Breast epithelium (tissue), 4 donors: ENCODE measurements around the gene SYT9. TPM values are rescaled to one million over a fixed set of nuclear protein-coding genes. Genes with fewer than 3 reads are reported as not detected.

ENCODE experiments used
- DNase-seq, 2 donors: peaks; one replicate each; pipeline ENCODE4 v3.0.0-alpha.2; 2019; ENCODE audit warnings: low spot score in 2 of 2
- H3K27ac ChIP-seq, 2 donors: fragments of 200-600 bp; sonication (generic) in 1 of 2; one replicate each; pipeline ENCODE4 v1.5.1; 2016 to 2019; ENCODE audit warnings: mild to moderate bottlenecking in 1 of 2
- H3K27me3 ChIP-seq, 2 donors: fragments of 200-600 bp; sonication (generic) in 1 of 2; one replicate each; pipeline versions ENCODE4 v1.5.1 to v1.6.0; 2017 to 2019; ENCODE audit warnings: control low read depth in 1 of 2, mild to moderate bottlenecking in 1 of 2
- H3K36me3 ChIP-seq: fragments of 200-600 bp; one replicate; pipeline ENCODE4 v1.5.1; 2019
- H3K4me1 ChIP-seq, 2 donors: fragments of 200-600 bp; sonication (generic); one replicate each; pipeline ENCODE4 v1.5.1; 2016 to 2019; ENCODE audit warnings: control low read depth in 1 of 2
- H3K4me3 ChIP-seq, 3 donors: fragments of 200-600 bp; sonication (generic); 1 replicate in 2 of 3; 2 replicates in 1 of 3; pipeline ENCODE4 v1.5.1; 2016 to 2019; ENCODE audit warnings: mild to moderate bottlenecking in 3 of 3, moderate library complexity in 2 of 3
- H3K9me3 ChIP-seq, 2 donors: fragments of 200-600 bp; sonication (generic) in 1 of 2; one replicate each; pipeline ENCODE4 v1.5.1; 2016 to 2019; ENCODE audit warnings: control low read depth in 1 of 2
- POLR2A ChIP-seq: fragments of 450-650 bp; IDR thresholded peaks from one replicate; pipeline ENCODE4 v1.6.1; 2016; ENCODE audit warnings: antibody characterized with exemption, mild to moderate bottlenecking, moderate library complexity
- POLR2AphosphoS5 ChIP-seq, 3 donors: sonication (generic); formaldehyde crosslinking; IDR thresholded peaks; one replicate each; pipeline ENCODE4 v1.6.1; 2017; ENCODE audit warnings: antibody characterized with exemption in 3 of 3
- intact Hi-C: fragments of 100-400 bp; cut with DNase I; formaldehyde crosslinking; loops from one replicate; pipeline ENCODE4 v1.15.1; 2023; ENCODE audit warnings: low total_unique reads
- total RNA-seq, 3 donors: library from RNA; depleted of rRNA; stranded (reverse); fragments of >200 nt; gene quantifications; one replicate each; pipeline ENCODE4 v1.1.0, GENCODE V29; 2016
- TF ChIP-seq, protein P1 (sequence below), 3 donors: fragments of 450-650 bp; IDR thresholded peaks; one replicate each; pipeline ENCODE4 v1.5.1; 2016 to 2017; ENCODE audit warnings: antibody characterized with exemption in 3 of 3, mild to moderate bottlenecking in 3 of 3, moderate library complexity in 3 of 3

The SYT9 gene
- total RNA-seq, 3 donors from 2014 or later: 0.33 to 0.73 TPM; not detected in 1

DNA sequence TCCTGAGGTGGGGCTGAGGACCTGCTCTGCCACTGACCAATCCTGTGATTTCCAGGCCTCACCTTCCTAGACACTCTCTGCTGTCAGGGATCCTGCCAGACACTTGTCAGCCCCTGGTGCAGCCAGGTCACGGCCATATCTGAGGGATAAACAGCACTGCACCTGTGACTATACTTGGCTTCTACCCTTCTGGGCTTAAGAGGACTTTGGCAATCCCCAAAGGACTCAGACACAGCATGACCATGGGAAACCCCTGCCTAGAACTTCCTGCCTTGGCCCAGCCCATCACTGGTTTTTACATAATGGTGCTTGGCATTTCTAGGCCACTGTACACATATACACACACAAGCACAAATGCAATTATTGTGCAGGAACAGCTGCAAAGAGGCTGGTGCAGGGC, 222.0 kb downstream of the SYT9 start:
- H3K27me3 ChIP-seq: no peaks in the 10 kb centered on the region
- no peak overlapping the region for H3K27ac ChIP-seq
- H3K4me1 ChIP-seq: no peaks in the 10 kb centered on the region
- H3K4me3 ChIP-seq: no peak overlapping the region
- H3K36me3 ChIP-seq: peaks cover 4% of the 10 kb centered on the region
- no peaks in the 10 kb centered on the region for H3K9me3 ChIP-seq
- no peak for DNase-seq
- intact Hi-C loops: no loop called here
- no peak for TF ChIP-seq POLR2A
- no peak for TF ChIP-seq POLR2AphosphoS5 (IDR thresholded peaks at IDR 0.05)
- TF ChIP-seq, protein P1, sequence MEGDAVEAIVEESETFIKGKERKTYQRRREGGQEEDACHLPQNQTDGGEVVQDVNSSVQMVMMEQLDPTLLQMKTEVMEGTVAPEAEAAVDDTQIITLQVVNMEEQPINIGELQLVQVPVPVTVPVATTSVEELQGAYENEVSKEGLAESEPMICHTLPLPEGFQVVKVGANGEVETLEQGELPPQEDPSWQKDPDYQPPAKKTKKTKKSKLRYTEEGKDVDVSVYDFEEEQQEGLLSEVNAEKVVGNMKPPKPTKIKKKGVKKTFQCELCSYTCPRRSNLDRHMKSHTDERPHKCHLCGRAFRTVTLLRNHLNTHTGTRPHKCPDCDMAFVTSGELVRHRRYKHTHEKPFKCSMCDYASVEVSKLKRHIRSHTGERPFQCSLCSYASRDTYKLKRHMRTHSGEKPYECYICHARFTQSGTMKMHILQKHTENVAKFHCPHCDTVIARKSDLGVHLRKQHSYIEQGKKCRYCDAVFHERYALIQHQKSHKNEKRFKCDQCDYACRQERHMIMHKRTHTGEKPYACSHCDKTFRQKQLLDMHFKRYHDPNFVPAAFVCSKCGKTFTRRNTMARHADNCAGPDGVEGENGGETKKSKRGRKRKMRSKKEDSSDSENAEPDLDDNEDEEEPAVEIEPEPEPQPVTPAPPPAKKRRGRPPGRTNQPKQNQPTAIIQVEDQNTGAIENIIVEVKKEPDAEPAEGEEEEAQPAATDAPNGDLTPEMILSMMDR (IDR thresholded peaks at IDR 0.05): no peak

DNA sequence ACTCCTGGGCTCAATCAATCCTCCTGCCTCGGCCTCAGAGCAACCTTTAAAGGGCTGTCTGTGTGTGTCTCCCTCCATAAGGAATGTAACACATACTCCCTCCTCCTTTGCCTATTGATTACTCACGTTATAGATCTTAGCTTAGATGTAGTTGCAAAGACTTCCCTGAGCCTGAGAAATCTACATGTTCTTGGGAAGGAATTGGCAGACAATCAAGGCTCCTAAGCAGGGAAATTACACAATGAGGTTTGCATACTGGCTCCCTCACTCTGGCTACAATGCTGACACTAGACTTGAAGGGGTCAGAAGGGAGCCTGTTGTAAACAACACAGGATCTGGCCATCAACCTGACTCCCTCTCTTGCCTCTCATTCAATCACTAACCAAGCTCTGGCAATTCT, 228.4 kb downstream of the SYT9 start:
- Histone ChIP-seq H3K27ac (no peak overlapping the region), H3K36me3 (no peaks in the 10 kb centered on the region), H3K4me3 (no peak overlapping the region), H3K9me3 (no peaks in the 10 kb centered on the region), H3K27me3 (no peaks in the 10 kb centered on the region), H3K4me1 (no peaks in the 10 kb centered on the region)
- no peak for DNase-seq
- TF ChIP-seq POLR2A: no peak
- TF ChIP-seq, protein P1 (IDR thresholded peaks at IDR 0.05): no peak
- intact Hi-C loops: no loop called here

DNA sequence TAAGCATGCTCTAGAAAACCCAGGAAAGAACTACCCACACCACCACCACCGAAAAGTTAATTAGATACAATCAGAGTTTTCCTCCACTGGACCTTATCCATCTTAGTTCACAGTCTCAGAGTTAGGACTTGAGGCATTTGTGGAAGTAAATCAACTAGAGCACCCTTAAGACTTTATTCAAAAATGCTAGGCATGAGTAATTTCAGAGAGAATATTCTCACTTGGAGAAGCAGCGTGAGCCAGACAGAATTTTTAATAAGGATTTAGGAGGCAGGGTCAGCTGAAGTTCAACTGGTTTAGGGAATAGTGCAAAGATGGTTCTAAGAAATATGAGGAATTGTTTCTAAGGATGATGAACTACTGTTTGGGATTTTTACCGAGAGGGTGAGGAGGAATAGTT, 232.4 kb downstream of the SYT9 start:
- intact Hi-C loops: no loop called here
- Histone ChIP-seq H3K36me3 (no peaks in the 10 kb centered on the region), H3K4me3 (no peak overlapping the region), H3K27ac (no peak overlapping the region), H3K27me3 (no peaks in the 10 kb centered on the region), H3K4me1 (no peaks in the 10 kb centered on the region), H3K9me3 (no peaks in the 10 kb centered on the region)
- TF ChIP-seq, protein P1 (IDR thresholded peaks at IDR 0.05): no peak
- TF ChIP-seq POLR2A: no peak
- no peak for TF ChIP-seq POLR2AphosphoS5 (IDR thresholded peaks at IDR 0.05)
- no peak for DNase-seq

DNA sequence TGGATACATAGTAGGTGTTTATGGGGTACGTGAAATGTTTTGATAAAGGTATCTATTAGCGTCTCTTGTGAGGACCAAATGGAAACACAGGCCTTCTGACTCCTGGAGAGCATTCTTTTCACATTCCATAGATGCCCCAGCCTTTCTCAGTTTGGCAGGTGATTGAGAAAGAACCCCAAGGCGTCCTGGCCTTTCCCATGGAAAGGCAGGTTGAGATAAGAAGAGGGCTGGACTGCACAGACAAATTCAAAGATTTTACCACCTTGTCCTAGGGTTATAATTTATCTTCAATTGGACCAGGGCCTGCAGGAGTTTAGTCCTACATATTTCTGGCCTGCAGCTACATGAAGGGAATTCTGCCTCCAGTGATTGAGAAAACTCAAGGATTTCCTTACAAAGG, 232.9 kb downstream of the SYT9 start:
- DNase-seq: no peak
- H3K27ac ChIP-seq: peak overlapping the region in 1 of 2 donors; percentile 79
- TF ChIP-seq POLR2A (no peak), POLR2AphosphoS5 (IDR thresholded peaks at IDR 0.05) (no peak)
- TF ChIP-seq, protein P1 (IDR thresholded peaks at IDR 0.05): no peak
- no peaks in the 10 kb centered on the region for H3K27me3 ChIP-seq
- H3K9me3 ChIP-seq: no peaks in the 10 kb centered on the region
- no peaks in the 10 kb centered on the region for H3K36me3 ChIP-seq
- no peaks in the 10 kb centered on the region for H3K4me1 ChIP-seq
- peak overlapping the region in 1 of 3 donors; percentile 62 for H3K4me3 ChIP-seq
- intact Hi-C loops: no loop called here

DNA sequence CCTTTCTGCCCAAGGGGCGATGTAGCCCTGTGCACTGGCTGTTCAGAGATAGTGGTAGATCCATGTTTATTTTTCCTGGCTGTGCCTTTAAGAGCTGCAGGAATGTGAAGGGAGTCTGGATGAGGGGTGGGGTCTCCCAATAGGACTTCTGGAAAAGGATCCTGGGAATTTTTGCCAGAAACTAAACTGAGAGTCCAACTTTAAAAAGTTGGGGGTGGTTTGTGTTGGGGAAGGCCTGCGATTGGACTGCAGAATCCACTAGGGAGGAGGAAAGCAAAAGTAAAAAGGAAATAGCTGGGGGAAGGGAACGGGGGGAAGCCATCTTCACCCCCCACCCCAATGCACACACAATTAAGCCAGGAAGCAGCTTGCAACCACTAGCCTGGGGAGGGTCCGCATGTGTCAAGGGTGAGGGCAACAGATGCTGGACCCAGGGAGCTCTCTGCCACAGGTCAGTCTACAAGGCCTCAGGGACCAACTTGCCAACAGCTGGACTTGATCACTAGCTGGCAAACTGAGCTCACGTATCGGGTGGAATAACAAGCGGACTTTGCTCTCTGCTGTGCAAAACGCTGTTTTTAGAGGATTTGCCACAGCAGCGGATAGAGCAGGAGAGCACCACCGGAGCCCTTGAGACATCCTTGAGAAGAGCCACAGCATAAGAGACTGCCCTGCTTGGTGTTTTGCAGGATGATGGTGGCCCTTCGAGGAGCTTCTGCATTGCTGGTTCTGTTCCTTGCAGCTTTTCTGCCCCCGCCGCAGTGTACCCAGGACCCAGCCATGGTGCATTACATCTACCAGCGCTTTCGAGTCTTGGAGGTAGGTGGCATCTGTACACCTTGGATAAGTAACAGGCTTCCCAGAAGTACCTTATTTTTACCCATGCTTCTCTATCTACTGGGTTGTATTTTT, 233.7 kb downstream of the SYT9 start, which contains the start of gene OLFML1:
OLFML1 (plus strand) TSS at position 321 of the 912 bp plus-strand sequence; CDS start at position 691, 370 bp downstream.
- TF ChIP-seq, protein P1 (IDR thresholded peaks at IDR 0.05): no peak
- TF ChIP-seq POLR2AphosphoS5 (IDR thresholded peaks at IDR 0.05) (peak in 1 of 3 donors; percentile 40), POLR2A (no peak)
- no peaks in the 10 kb centered on the region for H3K27me3 ChIP-seq
- peak within 1 kb of the TSS; percentile 44 to 62 (median 49) for H3K4me3 ChIP-seq

More for the DNA sequence above, 233.7 kb downstream of the SYT9 start, which contains the start of gene OLFML1:
- Histone ChIP-seq H3K27ac (peak within 1 kb of the TSS in 1 of 2 donors; percentile 79), H3K36me3 (no peaks in the 10 kb centered on the region), H3K4me1 (no peaks in the 10 kb centered on the region), H3K9me3 (no peaks in the 10 kb centered on the region)
- intact Hi-C loops: no loop called here
- no peak for DNase-seq
